Activated gamma-delta T cell (primary cell): ENCODE results near the gene AAK1.
"Not testable (repeated sequence)": the region's sequence is repeated elsewhere in the genome, so short reads cannot be mapped to it uniquely, and the experiment has no call there.

ENCODE experiments used
- DNase-seq: peaks from one replicate; lab custom pipeline; 2025; lab: John Stamatoyannopoulos, UW

The AAK1 gene

DNA sequence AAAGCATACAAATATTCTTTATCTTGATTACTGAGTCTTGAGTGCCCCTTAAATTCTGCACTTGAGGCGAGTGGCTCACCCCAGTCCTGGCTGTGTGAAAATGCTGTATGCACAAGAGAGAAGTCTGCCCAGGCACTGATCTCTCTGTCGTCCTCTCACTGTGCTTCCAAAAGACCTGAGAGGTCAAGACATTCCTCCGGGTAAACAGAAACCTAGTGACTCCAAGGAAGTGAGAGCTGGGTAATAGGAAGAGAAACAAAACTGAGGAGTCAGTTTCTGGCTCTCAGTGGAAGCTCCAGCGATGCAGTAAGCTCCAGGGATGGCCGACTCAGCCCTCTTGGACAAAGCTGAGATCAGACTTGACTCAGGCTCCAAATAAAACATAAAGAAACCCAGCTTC lies 70.9 kb downstream of the AAK1 start:
- no peak for DNase-seq

DNA sequence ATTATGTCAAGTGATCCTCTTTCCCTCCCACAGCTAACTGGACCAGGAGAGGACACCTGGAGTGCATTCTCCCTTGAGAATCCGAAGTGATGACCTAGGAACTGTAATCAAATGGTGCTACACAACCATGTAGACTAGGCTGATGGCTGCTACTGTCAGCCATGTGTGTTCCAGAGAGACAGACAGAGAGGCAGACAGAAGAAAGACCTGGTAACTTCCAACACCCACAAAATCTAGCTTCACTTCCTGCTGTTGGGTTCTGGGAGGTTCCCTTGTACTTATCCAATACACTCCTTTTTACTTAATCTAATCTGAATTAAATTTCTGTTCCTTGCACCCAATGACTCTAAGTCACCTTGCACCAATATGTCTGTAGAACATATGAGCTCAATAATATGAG lies 72.3 kb downstream of the AAK1 start:
- no peak for DNase-seq

DNA sequence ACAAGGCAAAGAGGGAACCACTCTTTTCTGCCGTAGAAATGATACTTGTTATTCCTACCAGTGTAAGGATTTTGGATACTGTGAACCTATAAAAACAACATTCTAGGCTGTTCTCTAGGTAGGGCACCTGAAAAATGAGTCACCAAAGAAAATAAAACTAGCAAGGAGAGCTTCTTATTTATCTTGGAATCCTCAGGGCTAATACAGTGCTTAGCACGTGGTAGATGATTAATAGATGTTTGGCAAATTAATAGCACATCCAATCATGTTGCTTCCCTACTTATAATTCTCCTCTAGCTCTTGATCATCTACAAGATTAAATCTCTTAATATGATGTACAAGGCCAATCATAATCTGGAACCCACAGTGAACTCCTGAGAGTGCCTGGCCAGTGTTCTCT lies 73.1 kb downstream of the AAK1 start:
- no peak for DNase-seq

DNA sequence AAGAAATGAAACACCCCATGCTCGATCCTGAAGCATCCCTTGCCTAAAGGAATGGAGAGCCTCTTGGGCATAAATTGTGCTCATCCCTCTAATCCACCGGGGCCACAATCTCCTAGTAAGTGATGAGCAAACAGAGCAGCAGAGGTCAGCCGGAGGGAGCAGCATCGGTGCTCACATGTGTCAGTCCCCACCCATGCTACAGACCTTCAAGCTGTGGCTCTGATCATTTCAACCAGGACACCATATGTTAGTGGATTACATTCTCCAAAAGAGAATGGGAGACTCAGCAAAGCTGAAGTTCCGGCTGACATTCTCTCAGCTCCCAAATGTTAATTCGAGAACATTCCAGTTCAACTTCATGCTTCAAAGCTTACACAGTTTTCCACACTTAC lies 75.6 kb downstream of the AAK1 start:
- no peak for DNase-seq

DNA sequence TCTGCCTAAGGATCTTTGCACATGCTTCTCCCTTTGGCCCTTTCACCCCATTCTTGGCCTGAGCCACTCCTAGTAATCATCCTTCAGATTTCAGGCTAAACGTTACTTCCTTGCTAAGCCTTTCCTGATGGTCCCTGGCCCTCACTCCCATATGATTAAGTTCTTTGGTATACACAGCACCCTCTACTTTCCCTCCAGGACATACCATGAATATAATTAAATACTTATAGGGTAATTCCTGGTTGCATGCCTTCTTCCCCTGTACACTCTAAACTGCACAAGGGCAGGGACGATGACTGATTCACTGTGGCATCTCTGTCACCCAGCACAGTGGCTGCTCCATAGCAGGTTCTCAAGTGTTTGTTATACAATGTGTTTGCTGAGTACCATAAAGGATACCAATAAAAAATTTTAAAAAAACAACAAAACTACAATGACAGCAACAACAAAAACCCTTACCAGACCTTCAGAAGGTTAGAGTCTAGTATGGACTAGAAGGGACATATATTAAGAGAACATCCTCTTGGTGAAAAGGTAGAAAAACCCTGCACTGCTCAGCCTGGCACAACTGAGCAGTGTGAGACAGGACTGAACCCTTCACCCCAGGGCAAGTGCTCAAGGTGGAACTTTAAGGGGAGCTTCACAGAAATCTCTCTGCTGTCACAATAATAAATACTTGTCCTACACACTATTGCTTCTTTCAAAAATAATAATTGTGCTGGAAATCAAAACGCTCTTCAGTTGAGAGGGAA lies 76.2 kb downstream of the AAK1 start:
- DNase-seq = no peak

DNA sequence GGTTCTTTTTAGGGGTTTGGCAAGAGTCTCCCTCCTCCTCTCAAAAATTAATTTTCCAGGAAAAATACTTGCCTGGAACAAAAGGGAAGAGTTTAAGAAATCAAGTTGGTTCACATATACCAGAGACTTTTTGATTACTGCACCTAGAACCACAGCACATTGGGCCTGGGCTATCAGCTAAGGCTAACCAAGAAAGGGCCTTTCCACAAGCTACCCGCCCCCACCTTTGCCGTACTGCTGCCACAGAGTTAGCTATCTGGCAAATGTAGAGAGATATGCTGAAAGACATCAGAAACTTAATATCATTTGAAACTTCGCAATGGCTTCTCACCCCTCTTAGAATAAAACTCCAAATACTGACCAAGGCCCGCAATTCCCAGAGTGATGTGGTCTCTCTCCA lies 76.9 kb downstream of the AAK1 start:
- DNase-seq = no peak

DNA sequence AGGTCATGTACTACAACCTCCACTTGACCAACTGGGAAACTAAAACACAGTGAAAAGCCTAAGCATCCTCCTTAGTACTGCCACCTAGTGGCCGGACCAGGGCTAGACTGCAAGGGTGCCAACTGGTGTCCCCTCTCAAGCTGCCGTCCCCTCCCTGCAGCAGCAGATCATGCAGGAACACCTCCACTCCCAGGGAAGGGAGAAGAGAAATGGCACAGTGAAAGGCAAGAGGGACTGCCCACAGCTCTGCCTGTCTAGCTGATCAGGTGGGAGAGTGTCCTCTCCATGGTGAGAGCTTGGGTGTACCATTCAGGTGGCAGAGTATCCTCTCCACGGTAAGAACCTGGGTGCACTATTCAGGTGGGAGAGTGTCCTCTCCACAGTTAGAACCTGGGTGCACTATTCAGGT lies 78.1 kb downstream of the AAK1 start:
- no peak for DNase-seq

DNA sequence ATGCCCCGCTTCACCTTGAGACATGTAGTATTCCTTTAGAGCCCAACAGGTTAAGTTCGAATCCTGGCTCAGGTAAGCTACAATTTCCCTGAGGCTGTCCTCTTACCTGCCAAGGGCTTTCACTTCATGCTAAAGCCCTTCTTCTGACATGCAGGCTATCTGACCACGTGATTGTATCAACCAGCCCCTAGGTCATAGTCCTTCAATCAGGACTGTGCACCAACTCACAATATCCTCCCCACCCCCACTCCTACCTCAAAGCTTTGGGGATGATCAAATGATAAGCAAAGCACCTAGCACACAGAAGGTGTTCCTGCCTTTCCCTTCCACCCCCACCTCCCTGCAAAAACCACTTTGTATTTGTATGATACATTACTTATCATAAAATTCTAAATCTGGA lies 78.9 kb downstream of the AAK1 start:
- no peak for DNase-seq

DNA sequence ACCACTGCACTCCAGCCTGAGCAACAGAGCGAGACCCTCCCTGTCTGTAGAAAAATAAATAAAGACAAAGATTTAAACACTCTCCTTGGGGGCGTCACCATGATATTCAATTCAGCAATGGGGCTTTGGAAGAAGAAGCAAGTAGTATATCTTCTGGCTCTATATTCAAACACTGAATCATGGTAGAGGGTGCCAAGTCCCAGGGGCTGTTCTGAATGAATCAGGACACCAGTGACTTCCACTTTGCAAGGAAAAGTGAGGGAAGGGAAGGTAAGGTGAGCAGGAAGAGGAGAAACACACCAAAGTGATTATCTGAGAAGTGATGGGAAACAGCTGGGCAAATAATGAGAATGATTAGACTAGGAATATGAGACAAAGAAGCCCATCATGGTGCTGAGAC lies 80.5 kb downstream of the AAK1 start:
- no peak for DNase-seq

DNA sequence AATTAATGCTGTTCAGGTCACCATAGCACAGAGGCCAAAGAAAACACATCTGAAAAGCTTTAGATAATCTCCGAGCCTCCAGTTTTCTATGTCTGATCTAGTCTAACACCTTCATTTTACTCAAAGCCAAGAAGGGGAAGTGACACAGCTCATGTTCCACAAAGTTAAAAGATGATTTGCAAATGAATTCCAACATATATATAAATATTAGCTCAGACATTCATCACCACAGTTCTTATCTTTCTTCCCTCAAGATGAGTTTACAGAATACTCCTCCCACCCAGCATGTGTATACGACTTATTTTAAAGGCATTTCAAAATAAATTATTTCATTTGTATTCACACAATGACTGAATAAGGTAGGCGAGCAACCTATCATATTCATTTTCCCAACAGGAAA lies 82.4 kb downstream of the AAK1 start:
- DNase-seq = no peak

DNA sequence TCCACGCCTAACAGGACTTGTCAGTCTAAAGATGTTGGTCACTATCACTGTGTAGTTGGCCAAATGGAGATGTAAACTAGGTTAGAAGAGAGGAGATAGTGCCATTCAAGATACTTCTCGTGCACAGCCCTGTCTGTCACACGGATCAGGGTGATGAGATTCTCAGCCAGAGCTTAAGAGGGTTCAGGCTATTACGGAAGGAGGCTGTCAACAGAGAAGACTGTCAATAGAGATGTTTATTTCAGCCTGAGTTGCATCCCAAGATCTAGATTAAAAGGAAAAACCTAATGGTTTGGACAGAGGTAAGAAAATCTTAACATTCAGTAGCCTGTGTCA lies 83.4 kb downstream of the AAK1 start:
- DNase-seq = no peak

DNA sequence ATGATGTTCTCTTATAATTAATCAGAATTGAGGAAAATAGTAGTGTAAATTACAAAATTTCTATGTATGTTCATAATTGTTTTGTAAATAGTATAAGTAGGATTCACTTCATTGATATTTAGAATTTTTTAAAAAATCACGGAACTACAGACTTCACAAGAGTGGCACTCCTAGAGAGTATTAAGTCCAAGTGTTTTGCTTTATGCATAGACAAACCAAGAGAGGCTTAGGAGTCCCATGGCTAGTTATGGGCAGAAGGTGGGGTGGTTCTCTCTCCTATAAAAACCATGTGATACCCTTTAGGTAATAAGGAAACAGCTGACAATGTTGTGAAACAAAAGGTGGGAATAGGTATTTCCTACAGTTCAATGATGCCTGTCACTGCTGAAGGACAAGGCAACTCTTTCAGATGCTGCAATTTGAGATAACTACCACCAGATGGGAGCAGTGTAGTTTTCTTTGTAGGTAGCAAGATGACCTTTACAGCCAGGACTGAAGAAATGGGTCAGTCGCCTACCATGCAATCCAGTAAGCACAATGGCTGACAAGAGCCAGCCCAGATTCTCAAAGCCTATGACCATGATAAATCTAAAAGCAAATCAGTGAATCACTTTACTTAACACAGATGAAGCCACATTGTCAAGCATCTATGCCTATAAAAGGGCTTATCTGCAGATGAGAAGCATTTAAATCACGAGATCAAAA lies 83.9 kb downstream of the AAK1 start:
- no peak for DNase-seq

DNA sequence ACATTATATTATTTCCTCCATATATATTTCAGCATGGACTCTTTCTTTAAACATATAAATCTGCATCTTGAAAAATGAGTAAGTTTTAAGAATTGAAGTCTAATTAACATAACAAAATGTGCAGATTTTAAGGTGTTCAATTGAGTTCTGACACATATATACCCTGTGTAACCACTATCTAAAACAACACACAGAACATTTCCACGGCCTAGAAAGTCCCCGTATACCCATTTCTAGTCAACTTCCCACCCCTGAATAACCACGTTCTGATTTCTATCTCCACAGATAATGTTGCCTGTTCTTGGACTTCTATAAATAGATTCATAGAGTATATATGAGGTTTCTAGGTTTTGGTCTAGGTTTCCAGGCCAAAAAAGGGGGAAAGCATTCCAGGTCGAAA lies 87.5 kb downstream of the AAK1 start:
- DNase-seq = no peak

DNA sequence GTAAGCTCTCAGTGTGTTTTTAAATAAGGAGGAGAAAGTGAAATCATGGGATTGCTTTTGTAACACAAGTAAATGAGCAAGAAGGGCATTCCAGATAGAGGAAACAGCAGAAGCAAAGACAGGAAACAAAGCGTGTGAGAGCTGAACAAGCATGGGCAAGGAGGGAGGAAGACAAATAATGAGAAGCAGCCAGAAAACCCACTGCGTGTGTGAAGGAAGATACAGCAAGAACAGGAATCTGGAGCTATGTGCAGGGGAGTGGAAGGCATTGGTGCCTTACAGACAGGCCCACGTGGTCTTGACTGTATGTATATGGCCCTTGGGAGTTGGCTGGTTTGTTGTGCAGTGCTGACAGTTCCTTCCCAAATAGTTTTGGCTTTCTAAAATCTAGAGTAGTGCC lies 88.6 kb downstream of the AAK1 start:
- no peak for DNase-seq

DNA sequence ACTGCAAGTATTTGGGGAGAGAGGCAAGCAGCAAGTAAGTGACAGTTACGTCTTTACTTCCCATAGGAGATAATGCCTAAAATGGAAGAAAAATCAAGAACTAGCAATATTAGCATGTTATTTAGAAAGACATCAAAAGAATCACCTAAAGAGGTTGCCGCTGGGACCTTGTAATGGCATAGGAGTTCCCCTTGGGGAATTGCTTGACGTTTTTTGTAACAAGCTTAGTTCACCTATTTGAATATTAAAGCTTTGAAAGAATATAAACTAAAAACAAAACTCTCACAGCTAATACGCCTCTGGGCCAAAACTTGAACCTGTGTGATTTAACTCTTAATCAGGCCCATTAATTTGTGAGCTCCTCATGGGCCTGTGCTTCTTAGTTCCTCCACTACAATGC lies 89.0 kb downstream of the AAK1 start:
- no peak for DNase-seq

DNA sequence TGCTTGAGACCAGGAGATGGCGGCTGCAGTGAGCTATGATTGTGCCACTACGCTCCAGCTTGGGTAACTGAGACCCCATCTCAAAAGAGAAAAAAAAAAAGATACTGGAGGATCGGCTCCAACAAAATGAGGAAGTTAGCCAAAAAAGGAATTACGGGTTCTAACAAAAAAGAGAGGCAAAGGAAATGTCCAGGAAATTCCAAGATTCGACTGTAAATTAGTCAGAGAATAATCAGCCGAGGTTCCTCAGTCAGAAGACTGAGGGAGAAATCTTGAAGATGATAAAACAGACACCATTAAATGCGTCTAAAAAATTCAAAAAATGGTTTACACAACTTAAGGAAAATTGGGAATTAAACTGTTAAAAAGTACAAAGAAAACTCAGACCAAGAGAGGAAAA lies 89.5 kb downstream of the AAK1 start:
- no peak for DNase-seq

DNA sequence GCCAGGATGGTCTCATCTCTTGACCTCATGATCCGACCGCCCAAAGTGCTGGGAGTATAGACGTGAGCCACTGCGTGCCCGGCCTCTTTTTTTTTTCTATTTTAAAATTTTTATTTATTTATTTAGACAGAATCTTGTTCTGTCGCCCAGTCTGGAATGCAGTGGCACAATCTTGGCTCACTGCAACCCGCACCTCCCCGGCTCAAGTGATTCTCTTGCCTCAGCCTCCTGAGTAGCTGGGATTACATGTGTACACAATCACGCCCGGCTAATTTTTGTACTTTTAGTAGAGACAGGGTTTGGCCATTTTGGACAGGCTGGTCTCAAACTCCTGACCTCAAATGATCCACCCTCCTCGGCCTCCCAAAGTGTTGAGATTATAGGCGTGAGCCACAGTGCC lies 93.0 kb downstream of the AAK1 start:
- not testable (repeated sequence) for DNase-seq

DNA sequence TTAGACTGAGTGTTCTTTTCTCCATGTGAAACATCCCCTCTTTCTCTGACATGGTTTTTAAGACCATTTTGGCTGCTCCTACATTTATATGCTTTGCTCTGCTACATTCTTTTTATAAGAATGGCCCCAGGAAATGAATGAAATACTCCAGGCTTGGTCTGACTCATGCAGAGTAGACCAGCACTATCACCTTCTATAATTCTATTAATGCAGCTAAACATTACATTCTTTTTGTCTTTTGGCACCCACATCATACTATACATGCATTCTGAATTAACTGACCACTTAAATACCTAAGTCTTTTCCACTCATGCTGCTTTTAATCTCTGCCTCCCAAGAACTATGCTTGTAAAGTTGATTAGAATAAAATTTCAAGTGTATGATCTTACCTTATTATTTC lies 94.1 kb downstream of the AAK1 start:
- no peak for DNase-seq

DNA sequence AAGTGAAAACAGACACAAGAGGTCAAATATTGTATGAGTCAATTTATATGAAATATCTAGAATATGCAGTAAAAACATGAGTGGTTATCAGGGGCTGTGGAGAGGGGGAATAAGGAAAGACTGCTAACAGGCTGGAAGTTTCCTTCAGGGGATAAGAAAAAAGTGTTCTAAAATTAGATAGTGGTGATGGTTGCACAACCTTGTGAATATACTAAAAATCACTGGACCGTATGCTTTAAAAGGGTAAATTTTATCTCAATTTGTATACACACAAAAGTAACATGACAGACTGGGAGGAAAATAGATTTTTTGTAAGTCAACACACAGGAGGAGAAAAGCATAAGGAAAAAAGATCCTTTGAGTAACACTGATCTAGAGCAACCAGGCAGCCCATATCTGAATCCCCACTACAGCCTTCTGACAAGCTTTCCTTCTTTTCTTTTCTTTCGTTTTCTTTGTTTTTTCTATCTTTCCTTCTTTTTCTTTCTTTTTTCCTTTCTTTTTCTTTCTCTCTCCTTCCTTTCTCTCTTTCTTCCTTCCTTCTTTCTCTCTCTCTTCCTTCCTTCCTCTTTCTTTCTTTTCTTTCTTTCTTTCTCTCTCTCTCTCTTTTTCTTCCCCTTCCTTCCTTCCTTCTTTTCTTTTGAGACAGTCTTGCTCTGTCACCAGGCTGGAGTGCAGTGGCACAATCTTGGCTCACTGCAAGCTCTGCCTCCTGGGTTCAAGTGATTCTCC lies 95.4 kb downstream of the AAK1 start:
- no peak for DNase-seq

DNA sequence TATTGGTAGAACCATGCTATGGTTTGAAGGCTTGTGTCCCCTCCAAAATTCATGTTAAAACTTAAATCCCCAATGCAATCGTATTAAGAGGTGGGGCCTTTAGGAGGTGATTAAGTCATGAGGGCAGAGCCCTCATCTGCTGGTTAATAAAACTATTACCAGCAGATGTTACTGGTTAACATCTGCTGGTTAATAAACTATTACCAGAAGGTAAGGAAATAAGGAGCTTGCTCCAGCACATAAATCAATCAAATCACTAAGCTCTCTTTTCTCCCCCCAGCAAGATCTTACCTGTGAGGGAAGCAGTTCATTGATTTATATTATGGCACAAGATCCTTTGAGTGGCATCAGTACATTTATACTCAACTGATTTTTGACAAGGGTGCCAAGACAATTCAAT lies 96.9 kb downstream of the AAK1 start:
- DNase-seq = no peak

DNA sequence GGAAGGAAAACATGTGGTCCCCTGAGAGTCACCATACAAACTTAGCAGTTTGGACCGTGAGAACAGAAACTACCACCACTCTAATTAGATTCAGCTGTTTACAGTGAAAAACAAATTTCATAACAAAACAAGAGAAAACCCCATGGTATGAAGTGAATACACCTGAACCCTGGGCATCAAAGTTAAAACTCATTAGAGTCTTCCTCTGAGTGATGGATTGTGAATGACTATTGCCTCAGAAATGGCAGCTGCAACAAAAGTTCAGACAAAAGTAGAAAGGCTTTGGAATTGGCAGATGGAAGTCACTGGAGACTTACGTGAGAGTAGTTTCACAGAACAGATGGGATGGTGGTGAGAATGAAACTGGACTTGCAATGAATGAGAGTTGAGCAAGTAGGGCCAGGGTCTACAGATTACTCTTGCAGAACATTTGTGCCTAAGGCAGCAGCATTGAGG lies 98.0 kb downstream of the AAK1 start:
- DNase-seq = no peak

DNA sequence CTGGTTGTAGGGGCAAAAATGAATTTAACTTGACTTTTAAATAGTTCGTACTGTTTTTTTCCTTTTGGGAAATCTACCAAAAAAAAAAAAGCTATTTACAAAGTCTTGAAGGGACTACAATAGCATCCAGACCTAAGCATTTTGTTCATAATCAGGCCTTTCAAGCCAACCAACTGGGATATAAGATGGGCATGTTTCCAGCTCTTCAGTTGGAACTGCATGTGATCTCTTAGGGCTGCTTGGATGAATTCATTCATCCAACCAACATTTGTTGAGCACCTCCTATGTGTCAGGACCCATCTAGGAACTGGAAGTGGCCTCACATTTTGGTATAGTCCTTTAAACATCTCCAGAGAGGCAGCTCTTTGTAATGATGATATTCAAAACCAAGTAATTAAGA lies 98.6 kb downstream of the AAK1 start:
- no peak for DNase-seq

DNA sequence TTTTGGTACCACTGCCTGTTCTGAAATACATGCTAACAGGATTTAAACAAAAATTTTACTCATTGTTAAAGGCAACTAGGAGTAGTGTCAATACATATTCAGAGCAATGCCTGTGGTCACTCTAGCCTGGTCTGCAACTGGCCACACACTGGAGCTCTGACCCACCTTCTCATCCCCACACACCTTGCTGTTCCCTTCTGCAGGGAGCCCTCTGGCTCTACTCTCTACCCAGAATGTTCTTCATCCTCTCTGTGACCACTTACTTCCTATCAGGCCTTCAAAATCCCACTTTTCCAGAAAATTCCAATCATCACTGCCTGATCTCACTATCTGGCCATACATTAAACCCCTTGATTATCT lies 104.0 kb downstream of the AAK1 start:
- DNase-seq = no peak
